IPS-18a (cell line): Measurements from ENCODE around the gene DIPK1B.
"Not testable (repeated sequence)": the region's sequence is repeated elsewhere in the genome, so short reads cannot be mapped to it uniquely, and the experiment has no call there.

Experiments used
- H3K27ac ChIP-seq: one replicate; pipeline ENCODE4 v1.5.1; 2013; ENCODE audit warnings: low read length
- H3K27me3 ChIP-seq: one replicate; pipeline ENCODE4 v1.6.1; 2013; ENCODE audit warnings: mild to moderate bottlenecking, low read length; ENCODE audit not compliant: control insufficient read depth, insufficient read depth
- H3K36me3 ChIP-seq: one replicate; pipeline ENCODE4 v1.6.1; 2013; ENCODE audit warnings: low read depth, low read length; ENCODE audit not compliant: control insufficient read depth
- H3K4me1 ChIP-seq: one replicate; pipeline ENCODE4 v1.6.1; 2013; ENCODE audit warnings: low read depth, low read length; ENCODE audit not compliant: control insufficient read depth
- H3K4me3 ChIP-seq: one replicate; pipeline ENCODE4 v1.5.1; 2013; ENCODE audit warnings: low read length
- H3K9ac ChIP-seq: one replicate; pipeline ENCODE4 v1.6.1; 2013; ENCODE audit warnings: mild to moderate bottlenecking, low read length, moderate library complexity
- H3K9me3 ChIP-seq: one replicate; pipeline ENCODE4 v1.6.1; 2013; ENCODE audit warnings: low read depth, low read length; ENCODE audit not compliant: control insufficient read depth

DIPK1B gene

DNA sequence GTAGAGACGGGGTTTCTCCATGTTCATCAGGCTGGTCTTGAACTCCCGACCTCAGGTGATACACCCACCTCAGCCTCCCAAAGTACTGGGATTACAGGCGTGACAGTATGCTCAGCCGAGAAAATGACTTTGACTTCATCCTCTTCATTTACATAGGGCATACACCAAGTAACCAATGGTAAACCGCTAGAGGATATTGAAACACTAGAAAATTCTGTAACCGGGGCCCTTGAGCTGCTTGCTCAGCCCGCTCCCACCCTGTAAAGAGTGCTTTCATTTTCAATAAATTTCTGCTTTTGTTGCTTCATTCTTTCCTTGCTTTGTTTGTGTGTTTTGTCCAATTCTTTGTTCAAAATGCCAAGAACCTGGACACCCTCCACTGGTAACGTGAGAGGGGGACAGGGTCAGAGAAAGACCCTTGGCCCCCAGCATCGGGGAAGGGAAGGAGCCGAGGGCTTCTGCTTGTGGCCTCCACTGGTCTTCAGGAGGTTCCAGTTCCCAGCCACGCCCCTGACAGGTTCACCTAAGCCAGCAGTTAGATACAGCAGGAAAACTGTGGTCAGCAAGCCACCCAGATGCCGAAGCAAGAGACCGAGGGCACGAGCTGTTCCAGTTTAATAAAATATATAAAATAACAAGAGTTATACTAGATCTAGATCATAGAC is 53.5 kb downstream of the DIPK1B start:
- not testable (repeated sequence) for H3K9me3 ChIP-seq, H3K4me3 ChIP-seq, H3K4me1 ChIP-seq, H3K27ac ChIP-seq, H3K9ac ChIP-seq, H3K36me3 ChIP-seq, H3K27me3 ChIP-seq

DNA sequence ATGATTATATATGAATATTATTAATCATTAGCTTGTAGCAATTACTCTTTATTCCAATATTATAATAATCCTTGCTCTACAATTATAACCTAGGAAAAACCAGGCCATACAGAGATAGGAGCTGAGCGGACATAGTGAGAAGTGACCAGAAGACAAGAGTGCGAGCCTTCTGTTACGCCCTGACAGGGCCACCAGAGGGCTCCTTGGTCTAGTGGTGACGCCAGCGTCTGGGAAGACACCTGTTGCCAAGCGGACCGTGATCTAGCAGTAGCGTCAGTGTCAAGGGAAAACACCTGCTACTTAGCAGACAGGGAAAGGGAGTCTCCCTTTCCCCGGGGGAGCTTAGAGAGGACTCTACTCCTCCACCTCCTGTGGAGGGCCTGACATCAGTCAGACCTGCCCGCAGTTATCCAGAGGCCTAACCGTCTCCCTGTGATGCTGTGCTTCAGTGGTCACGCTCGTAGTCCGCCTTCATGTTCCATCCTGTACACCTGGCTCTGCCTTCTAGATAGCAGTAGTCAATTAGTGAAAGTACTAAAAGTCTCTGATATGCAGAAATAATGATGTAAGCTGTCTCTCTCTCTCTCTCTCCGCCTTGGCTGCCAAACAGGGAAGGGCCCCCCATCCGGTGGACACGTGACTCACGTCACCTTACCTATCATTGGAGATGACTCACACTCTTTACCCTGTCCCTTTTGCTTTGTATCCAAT is 54.2 kb downstream of the DIPK1B start:
- not testable (repeated sequence) for H3K4me3 ChIP-seq, H3K4me1 ChIP-seq, H3K27me3 ChIP-seq, H3K27ac ChIP-seq, H3K9ac ChIP-seq, H3K9me3 ChIP-seq, H3K36me3 ChIP-seq

DNA sequence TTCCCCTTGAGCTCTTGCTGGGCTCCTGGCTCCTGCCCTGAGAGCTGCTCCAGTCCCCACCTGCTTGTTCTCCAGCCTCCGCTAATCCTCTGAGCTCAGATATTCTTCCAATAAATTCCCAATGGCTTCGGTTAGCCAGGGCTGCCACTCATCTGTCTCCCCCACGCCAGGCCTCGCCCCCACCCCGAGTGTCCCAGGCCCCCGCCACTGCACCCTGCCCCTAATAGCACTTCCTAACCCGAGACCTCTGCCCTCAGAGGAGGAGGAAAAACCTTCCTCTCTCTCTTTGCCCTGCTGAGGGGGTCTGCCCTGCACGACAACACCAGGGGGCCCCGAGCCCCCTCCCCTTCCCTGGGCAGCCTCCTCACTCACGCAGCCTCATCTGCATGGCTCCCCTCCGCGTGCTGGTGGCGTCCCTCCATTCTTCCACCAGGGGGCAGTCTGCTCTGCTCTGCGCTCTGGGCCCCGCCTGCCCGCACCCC is 57.4 kb downstream of the DIPK1B start:
- H3K36me3 ChIP-seq: no peaks in the 10 kb centered on the region
- H3K9me3 ChIP-seq: peaks cover 5% of the 10 kb centered on the region
- H3K9ac ChIP-seq: no peak overlapping the region
- no peak overlapping the region for H3K4me3 ChIP-seq
- H3K27me3 ChIP-seq: peaks cover 4% of the 10 kb centered on the region
- no peak overlapping the region for H3K27ac ChIP-seq
- no peaks in the 10 kb centered on the region for H3K4me1 ChIP-seq

DNA sequence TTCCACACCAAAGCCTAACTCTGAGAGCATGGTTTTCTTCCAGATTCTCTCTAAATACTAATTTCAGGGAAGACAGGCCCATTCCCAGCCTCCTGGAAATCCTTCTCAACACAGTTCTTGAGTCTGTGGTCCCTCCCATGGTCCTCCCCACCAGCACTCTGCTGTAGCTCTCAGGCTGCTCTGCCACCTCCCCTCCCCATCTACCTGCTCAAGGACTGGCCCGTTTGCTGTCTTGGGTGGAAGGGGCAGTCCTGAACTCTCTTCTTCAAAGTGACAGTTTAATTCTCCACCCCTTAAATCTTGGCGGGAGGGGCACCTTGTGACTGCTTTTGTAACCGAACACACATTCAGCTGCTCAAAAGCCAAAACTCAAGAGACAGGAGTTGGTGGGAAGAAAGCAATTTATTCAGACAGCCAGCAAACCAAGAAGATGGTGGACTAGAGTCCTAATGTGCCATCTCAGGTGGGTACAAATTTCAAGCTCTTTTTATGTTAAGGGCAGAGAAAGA is 59.6 kb downstream of the DIPK1B start:
- H3K36me3 ChIP-seq: no peaks in the 10 kb centered on the region
- H3K9ac ChIP-seq: no peak overlapping the region
- H3K27ac ChIP-seq: no peak overlapping the region
- no peaks in the 10 kb centered on the region for H3K4me1 ChIP-seq
- H3K4me3 ChIP-seq: no peak overlapping the region
- H3K9me3 ChIP-seq: peaks cover 5% of the 10 kb centered on the region
- H3K27me3 ChIP-seq: peaks cover 4% of the 10 kb centered on the region

DNA sequence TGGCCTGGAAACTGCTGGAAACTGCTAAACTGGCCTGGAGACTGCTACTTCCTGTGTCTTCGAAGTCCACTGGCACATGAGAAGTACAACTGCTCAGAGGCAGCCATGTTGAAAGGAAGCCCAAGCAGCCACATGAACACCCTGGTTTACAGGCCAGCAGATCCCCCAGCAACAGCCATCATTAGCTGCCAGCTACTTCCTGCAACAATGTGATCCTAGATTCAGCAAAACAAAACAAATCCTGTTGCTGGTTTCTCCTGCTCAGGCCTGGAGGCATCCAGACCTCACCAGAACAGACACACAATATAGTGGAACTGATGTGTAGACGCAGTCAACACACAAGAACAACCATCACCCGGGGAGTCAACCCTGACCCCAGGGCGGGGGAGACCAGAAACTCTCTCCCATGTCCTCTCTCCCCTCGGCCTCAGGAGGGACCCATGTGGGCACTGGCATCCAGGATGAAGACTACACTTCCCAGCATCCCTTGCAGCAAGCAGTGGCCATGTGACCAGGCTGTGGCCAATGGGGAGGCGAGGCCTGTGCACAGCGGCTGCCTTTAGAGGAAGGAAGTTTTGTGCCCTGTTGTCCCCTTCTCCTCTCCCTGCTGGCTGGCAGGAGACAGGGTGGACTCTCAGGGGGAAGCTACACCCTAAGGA is 61.1 kb downstream of the DIPK1B start:
- peaks cover 6% of the 10 kb centered on the region for H3K27me3 ChIP-seq

More for the DNA sequence above, 61.1 kb downstream of the DIPK1B start:
- no peak overlapping the region for H3K9ac ChIP-seq
- H3K9me3 ChIP-seq: peaks cover 5% of the 10 kb centered on the region
- H3K36me3 ChIP-seq: no peaks in the 10 kb centered on the region
- H3K27ac ChIP-seq: no peak overlapping the region
- no peaks in the 10 kb centered on the region for H3K4me1 ChIP-seq
- H3K4me3 ChIP-seq: no peak overlapping the region
